GM19324 (cell line): ENCODE results near the gene EIF4B.
"Not testable (repeated sequence)": the region's sequence is repeated elsewhere in the genome, so short reads cannot be mapped to it uniquely, and the experiment has no call there.

Experiments used
- ATAC-seq: cut with Tn5 transposase; IDR thresholded peaks from one replicate; pipeline ENCODE4 v1.9.1; 2021; ENCODE audit warnings: mild to moderate bottlenecking, moderate library complexity; ENCODE audit not compliant: unreplicated experiment, low FRiP score

EIF4B gene

GRCh38 chr12:53005986-53006809 is at the start of gene EIF4B:
TSS of gene EIF4B (plus strand) at chr12:53006456. CDS start at chr12:53006484, 28 bp downstream.
- ATAC-seq, result peak; percentile 91

- no peak for ATAC-seq
These were observed 49.3 kb upstream of the EIF4B start for GRCh38 chr12:52956987-52957386.

- ATAC-seq, result no peak
These were observed 41.5 kb upstream of the EIF4B start for GRCh38 chr12:52964556-52965336.

- ATAC-seq, result no peak
These were observed 40.9 kb upstream of the EIF4B start for GRCh38 chr12:52965337-52965731.

GRCh38 chr12:52969166-52969795 is 37.0 kb upstream of the EIF4B start:
- no peak for ATAC-seq

- ATAC-seq, result no peak
These were observed 36.3 kb upstream of the EIF4B start for GRCh38 chr12:52969828-52970569.

GRCh38 chr12:52971679-52972329 is 34.5 kb upstream of the EIF4B start:
- no peak for ATAC-seq

- ATAC-seq, result no peak
These were observed 31.1 kb upstream of the EIF4B start for GRCh38 chr12:52975204-52975603.

GRCh38 chr12:52975820-52976573 is 30.3 kb upstream of the EIF4B start:
- ATAC-seq, result no peak

GRCh38 chr12:52976574-52977071 is 29.6 kb upstream of the EIF4B start:
- no peak for ATAC-seq

- ATAC-seq, result no peak
These were observed 29.1 kb upstream of the EIF4B start for GRCh38 chr12:52977170-52977569.

GRCh38 chr12:52980096-52980649 is 26.1 kb upstream of the EIF4B start:
- no peak for ATAC-seq

GRCh38 chr12:52980650-52981423 is 25.4 kb upstream of the EIF4B start:
- peak; percentile 65 for ATAC-seq

- no peak for ATAC-seq
These were observed 22.1 kb upstream of the EIF4B start for GRCh38 chr12:52984136-52984535.

GRCh38 chr12:52988898-52989297 is 17.4 kb upstream of the EIF4B start:
- ATAC-seq, result no peak

- no peak for ATAC-seq
These were observed 16.1 kb upstream of the EIF4B start for GRCh38 chr12:52990206-52990605.

- not testable (repeated sequence) for ATAC-seq
These were observed 14.0 kb upstream of the EIF4B start for GRCh38 chr12:52992240-52992639.
